Occipital lobe (tissue), 2 donors: ENCODE results near the gene P3H3. TPM values are rescaled to one million over a fixed set of nuclear protein-coding genes. Genes with fewer than 3 reads are reported as not detected.

ENCODE experiments used
- DNase-seq: peaks from one replicate; lab custom pipeline; 2025; lab: John Stamatoyannopoulos, UW
- total RNA-seq: library from RNA; depleted of rRNA; stranded (reverse); fragments of >200 nt; gene quantifications from one replicate; pipeline ENCODE4 v1.2.3, GENCODE V29; 2014

Gene P3H3
- total RNA-seq: 11.2 TPM

- peak; percentile 41 for DNase-seq
These were observed at the start of gene P3H3 for GRCh38 chr12:6827982-6828780. P3H3 (plus strand) TSS chr12:6828407; CDS start chr12:6828441, 34 bp downstream.

DNA sequence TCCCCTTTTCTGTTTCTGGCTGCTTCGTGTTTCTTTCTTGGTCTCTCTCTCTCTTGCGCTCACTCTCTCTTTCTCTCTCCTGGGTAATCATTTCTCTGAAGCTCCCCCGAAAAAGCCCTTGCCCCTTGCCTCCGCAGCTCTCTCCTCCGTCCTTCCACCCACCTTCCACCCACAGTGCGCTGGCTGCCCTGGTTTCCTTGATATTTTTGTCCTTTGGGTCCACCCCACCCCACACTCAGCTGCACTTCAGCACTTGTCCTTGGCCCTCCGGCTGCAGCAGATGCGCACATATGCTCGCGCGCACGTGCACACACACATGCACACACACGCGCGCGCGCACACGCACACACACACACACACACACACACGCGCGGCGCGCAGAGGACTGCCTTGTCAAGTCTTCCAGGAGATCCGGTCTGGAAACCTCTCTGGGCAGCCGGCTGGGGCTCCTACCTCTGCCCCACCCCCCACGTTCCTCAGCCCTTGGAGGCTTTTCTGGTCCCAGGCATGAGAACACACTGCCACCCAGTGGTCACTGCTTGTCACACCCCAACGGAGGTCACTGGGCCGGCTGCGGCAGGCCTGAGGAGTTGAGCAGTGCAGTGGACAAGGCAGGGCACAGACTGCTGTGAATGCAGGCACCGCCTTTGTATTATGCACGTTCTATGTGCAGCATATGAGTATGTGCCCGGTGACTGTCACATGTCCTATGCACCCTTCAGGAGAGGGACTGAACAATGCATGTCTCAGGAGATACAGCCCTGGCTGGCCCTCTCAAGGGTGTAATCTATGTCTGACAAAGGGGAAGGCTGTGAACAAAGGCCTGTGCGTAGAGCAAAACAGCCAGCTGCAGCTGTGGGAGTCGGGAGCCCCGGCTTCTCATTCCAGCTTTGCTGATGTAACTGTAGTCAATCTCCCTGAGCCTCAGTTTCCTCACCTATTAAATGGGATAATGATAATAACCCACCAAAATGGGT lies 49.3 kb upstream of the P3H3 start:
- DNase-seq: peak; percentile 86

DNA sequence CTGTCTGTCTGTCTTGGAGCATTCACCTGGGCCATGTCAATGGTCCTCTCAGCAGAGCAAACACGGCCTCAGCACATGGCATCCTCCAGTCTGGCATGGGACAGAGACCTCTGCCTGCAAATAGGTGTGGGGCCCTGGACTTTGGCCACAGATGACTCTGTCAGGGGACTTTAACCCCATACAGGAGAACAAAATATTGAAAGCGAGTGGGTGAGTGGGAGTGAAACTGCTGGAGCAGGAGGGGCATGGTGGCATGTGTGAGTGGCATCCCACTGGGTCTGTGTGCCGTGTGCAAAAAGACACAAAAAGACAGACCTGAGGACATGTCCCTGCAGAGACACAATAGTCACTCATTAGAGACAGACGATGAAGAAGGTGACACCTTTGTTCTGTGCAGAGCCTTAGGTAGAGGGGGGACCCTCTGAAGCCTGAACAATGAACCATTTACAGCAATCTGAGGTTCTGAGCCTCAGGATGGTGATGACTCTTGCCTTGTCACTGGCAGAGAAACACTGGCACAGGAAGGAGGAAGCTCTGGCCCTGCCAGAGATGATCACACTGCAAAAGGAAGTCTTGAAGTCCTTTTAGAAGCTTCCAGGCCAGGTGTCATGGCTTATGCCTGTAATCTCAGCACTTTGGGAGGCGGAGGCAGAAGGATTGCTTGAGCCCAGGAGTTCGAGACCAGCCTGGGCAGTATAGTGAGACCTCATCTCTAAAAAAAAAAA lies 48.3 kb upstream of the P3H3 start:
- DNase-seq: no peak

GRCh38 chr12:6780573-6780972 lies 47.6 kb upstream of the P3H3 start:
- DNase-seq: no peak

- DNase-seq: no peak
These were observed 46.1 kb upstream of the P3H3 start for GRCh38 chr12:6782119-6782518.

GRCh38 chr12:6782850-6783566 lies 45.2 kb upstream of the P3H3 start:
- no peak for DNase-seq

- DNase-seq: no peak
These were observed 44.4 kb upstream of the P3H3 start for GRCh38 chr12:6783828-6784227.

DNA sequence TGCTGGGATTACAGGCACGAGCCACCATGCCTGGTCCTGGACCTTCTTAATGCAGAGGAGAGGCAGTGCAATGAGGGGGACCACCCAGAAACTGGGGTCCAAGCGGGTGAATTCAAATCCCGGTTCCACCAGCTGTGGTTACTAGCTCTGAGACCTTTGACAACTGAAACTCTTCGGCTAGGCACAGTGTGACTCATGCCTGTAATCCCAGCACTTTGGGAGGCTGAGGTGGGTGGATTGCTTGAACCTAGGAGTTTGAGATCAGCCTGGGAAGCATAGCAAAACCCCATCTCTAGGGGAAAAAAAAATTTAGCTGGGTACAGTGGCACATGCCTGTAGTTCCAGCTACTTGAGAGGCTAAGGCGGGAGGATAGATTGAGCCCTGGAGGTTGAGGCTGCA lies 43.9 kb upstream of the P3H3 start:
- no peak for DNase-seq

GRCh38 chr12:6784761-6785160 lies 43.4 kb upstream of the P3H3 start:
- no peak for DNase-seq

DNA sequence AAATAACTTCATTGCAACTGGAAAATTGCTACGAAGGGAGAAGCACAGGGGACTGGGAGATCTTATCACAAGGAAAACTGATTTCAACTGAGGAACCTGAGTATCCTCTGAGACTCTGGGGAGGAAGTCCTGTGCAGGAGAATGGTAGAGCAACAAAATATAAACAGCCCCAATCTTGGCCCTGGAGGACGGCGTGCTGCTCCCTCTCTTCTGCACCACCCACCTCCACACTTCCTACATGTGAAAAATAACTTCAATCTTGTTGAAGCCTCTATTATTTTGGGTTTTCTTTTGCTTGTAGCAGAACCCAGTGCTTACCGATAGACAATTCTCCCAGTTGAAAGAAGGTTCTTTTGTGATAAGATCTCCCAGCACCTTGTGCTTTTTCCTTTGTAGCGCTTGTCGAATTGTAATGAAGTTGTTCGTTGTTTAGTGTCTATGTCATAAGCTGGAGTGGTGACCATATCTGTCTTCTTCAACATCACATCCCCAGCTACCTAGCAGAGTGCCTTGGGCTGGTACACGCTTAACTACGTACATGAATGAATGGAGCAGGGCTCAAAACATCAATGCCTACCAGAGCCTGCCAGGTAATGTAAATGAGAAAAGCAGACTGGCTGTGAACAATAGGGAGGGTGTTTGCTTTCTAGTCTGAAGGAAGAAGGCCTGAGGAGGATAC lies 41.7 kb upstream of the P3H3 start:
- DNase-seq: no peak

- no peak for DNase-seq
These were observed 40.9 kb upstream of the P3H3 start for GRCh38 chr12:6787309-6787708.

DNA sequence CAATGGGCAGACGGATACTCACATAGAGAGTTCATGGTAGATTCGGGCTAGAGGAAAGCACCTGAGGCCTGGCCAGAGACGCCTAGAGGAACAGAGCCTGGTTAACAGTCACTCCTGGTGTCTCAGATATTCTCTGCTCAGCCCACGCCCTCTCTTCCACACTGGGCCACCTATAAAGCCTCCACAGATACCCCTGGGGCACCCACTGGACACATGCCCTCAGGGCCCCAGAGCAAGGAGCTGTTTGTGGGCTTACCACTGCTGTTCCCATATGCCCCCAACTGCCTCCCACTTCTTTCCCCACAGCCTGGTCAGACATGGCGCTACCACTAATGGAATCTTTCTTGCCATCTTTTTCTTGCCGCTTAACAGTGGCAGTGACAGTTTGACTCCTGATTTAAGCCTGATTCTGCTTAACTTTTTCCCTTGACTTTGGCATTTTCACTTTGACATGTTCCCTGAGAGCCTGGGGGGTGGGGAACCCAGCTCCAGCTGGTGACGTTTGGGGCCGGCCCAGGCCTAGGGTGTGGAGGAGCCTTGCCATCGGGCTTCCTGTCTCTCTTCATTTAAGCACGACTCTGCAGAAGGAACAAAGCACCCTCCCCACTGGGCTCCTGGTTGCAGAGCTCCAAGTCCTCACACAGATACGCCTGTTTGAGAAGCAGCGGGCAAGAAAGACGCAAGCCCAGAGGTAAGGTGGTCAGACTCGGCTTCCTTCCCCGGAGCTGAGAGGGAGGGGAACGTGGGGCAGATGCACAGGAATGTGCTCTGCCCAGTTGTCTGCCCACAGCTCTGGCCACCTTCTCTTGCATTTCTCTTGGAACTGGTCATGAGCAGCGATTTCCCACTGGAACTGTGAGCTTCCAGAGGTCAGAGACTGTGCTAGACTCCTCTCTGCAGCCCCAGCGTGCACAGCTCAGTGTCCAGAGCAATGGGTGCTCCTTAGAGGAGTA lies 39.0 kb upstream of the P3H3 start, which contains the start of gene CD4:
CD4 (plus strand) TSS at position 557 of the 953 bp plus-strand sequence. CDS start 10,611 bp downstream, outside the sequence.
- no peak for DNase-seq

DNA sequence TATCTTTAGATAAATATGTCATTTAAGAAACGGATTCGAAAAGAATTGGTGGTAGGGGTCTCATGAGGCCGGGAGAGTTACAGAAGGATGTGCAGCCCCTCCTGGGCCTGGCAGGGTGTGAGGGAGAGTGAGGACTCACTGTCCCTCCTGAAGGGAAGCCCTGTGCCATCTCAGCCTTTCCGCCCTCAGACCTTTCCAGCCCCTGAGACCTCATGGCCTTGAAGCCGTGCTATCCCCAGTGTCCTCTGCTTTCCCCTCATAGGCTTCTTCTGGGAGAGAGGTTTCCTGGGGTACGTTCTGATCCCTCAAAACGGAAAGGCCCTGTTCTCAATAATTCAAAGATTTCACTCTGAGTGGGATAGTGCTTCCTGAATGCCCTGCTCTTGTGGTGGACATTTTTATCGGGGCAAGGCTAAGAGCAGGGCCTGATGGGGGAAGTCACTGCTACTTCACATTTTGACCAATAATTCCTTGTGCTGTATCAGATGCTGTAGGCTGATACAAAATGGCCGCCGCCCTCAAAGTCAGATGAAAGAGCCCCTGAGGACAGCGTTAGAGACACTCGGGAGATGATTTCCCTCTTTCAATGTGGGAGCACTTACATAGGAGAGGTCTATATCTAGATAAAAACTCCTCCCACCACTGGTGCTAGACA lies 37.6 kb upstream of the P3H3 start:
- no peak for DNase-seq

GRCh38 chr12:6791931-6792520 lies 36.2 kb upstream of the P3H3 start:
- DNase-seq: no peak

DNA sequence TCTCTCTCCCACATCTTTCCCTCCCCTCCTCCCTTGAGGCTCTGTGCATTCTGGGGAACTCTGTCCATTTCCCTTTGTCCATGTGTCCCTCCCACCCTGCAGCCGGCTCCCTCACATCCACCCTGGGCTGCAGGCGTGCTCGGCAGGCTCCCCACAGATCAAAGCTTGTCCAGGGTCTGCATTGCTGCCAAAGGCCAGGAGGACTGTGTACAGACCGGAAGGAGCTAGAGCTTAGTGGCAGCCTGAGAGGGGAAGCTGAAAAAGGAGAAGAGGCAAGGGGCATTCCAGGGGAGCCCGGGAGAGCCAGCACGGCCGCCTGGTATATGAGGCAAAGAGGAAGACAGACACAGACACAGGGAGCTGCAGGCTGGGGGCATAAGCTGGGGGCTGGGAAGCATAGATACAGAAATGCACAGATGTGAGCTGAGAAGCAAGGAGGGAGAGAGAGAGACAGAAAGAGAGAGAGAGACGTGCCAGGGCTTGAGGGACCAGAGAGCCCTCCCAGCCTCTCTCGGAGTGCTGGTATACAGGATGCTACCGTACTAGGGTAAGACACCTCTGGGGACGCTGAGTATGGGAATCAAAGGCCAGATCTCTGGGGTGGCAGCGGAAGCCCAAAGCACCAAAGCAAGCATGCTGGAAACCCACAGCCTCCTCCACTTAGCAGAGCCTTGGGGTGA lies 35.5 kb upstream of the P3H3 start:
- no peak for DNase-seq

- DNase-seq: no peak
These were observed 33.1 kb upstream of the P3H3 start for GRCh38 chr12:6795088-6795487.

- DNase-seq: no peak
These were observed 31.6 kb upstream of the P3H3 start for GRCh38 chr12:6796576-6796975.

DNA sequence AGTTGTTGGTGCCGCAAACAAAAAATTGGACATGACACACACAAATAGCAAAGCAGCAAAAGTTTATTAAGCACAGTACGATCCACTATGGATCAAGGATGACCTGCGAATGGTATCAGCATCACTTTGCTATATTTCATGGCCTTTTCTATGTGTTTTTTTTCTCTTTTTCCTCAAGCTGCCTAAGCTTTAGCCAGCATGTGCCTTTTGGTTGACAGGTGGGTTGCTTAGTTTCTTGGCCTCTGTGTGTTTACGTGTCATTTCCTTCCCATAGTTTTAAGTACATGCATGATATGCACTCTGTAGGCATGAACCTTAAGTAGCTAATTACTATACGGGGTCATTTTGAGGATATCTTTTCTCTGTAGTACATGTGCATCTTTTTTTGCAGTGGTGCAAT lies 29.1 kb upstream of the P3H3 start:
- no peak for DNase-seq
